Measurements from ENCODE around the gene COL4A2.

COL4A2 gene

GRCh38 chr13:110471833-110472162, 164.7 kb downstream of the COL4A2 start:
- Histone ChIP-seq H3K9ac (ENCODE audit: low read depth, low read length) (no peak overlapping the region), H3K9me3 (ENCODE audit: control insufficient read depth, insufficient read depth, low read length) (no peaks in the 10 kb centered on the region), H3K4me1 (ENCODE audit: control insufficient read depth, insufficient read depth, low read length) (no peaks in the 10 kb centered on the region), H3K27me3 (ENCODE audit: control insufficient read depth, insufficient read depth, low read length) (no peaks in the 10 kb centered on the region), H3K4me3 (ENCODE audit: low read depth, low read length) (no peak overlapping the region), H3K36me3 (ENCODE audit: control insufficient read depth, insufficient read depth, low read length) (peaks cover 14% of the 10 kb centered on the region)

DNA sequence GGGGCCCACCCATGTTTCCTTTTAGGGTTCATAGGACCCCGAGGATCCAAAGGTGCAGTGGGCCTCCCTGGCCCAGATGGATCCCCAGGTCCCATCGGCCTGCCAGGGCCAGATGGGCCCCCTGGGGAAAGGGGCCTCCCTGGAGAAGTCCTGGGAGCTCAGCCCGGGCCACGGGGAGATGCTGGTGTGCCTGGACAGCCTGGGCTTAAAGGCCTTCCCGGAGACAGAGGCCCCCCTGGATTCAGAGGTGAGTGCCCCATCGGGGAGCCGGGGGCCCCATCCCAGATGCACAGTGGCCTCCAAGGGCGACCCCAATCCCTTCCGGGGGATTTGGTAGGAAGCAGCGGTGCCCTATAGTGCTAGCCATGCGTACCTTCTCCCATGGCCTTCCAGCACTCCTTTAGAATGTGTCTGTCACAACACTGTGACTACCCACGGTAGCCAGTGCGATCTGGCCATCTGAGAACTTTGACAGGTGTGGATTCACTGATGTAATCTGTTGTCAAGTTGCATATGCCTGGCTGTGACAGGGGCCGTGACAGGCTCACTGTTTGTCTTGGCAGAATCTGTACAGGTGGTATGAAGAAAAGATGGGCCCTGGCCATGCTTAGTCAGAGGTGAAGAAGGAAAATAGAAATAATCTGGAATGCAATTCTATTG, 165.9 kb downstream of the COL4A2 start:
- no peaks in the 10 kb centered on the region for H3K27me3 ChIP-seq (ENCODE audit: control insufficient read depth, insufficient read depth, low read length)
- H3K4me3 ChIP-seq (ENCODE audit: low read depth, low read length): no peak overlapping the region
- no peaks in the 10 kb centered on the region for H3K4me1 ChIP-seq (ENCODE audit: control insufficient read depth, insufficient read depth, low read length)
- H3K36me3 ChIP-seq (ENCODE audit: control insufficient read depth, insufficient read depth, low read length): peaks cover 11% of the 10 kb centered on the region
- H3K9me3 ChIP-seq (ENCODE audit: control insufficient read depth, insufficient read depth, low read length): no peaks in the 10 kb centered on the region
- no peak overlapping the region for H3K9ac ChIP-seq (ENCODE audit: low read depth, low read length)

- no peaks in the 10 kb centered on the region for H3K27me3 ChIP-seq (ENCODE audit: control insufficient read depth, insufficient read depth, low read length)
- no peak overlapping the region for H3K9ac ChIP-seq (ENCODE audit: low read depth, low read length)
- H3K36me3 ChIP-seq (ENCODE audit: control insufficient read depth, insufficient read depth, low read length): peaks cover 7% of the 10 kb centered on the region
- no peaks in the 10 kb centered on the region for H3K4me1 ChIP-seq (ENCODE audit: control insufficient read depth, insufficient read depth, low read length)
- H3K4me3 ChIP-seq (ENCODE audit: low read depth, low read length): no peak overlapping the region
- H3K9me3 ChIP-seq (ENCODE audit: control insufficient read depth, insufficient read depth, low read length): no peaks in the 10 kb centered on the region
Observed at GRCh38 chr13:110474713-110475112, 167.6 kb downstream of the COL4A2 start.

DNA sequence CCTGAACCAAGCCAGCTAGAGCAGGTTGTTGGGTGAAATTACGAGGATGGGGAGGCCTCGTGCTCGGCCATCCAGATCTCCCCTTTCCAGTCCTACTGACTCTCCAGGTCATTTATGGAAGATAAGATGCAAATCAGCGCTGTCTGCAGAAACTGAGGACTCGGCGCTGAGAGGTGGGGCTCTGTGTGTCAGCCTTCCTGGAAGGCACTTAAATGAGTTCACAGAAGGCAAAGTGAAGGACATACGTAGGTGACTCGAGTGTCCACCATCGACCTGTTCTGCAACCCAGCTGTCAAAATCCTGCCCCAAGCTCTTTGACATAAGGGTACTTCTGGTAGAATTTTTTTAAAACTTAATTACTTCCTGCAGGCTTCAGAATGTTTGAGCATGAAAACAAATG, 168.0 kb downstream of the COL4A2 start:
- H3K4me1 ChIP-seq (ENCODE audit: control insufficient read depth, insufficient read depth, low read length): no peaks in the 10 kb centered on the region
- no peaks in the 10 kb centered on the region for H3K27me3 ChIP-seq (ENCODE audit: control insufficient read depth, insufficient read depth, low read length)
- no peak overlapping the region for H3K4me3 ChIP-seq (ENCODE audit: low read depth, low read length)
- peaks cover 7% of the 10 kb centered on the region for H3K36me3 ChIP-seq (ENCODE audit: control insufficient read depth, insufficient read depth, low read length)
- H3K9ac ChIP-seq (ENCODE audit: low read depth, low read length): no peak overlapping the region
- H3K9me3 ChIP-seq (ENCODE audit: control insufficient read depth, insufficient read depth, low read length): no peaks in the 10 kb centered on the region

GRCh38 chr13:110475550-110476219, 168.6 kb downstream of the COL4A2 start:
- no peaks in the 10 kb centered on the region for H3K27me3 ChIP-seq (ENCODE audit: control insufficient read depth, insufficient read depth, low read length)
- peaks cover 7% of the 10 kb centered on the region for H3K36me3 ChIP-seq (ENCODE audit: control insufficient read depth, insufficient read depth, low read length)
- no peak overlapping the region for H3K4me3 ChIP-seq (ENCODE audit: low read depth, low read length)
- no peaks in the 10 kb centered on the region for H3K9me3 ChIP-seq (ENCODE audit: control insufficient read depth, insufficient read depth, low read length)
- H3K4me1 ChIP-seq (ENCODE audit: control insufficient read depth, insufficient read depth, low read length): no peaks in the 10 kb centered on the region
- H3K9ac ChIP-seq (ENCODE audit: low read depth, low read length): no peak overlapping the region

DNA sequence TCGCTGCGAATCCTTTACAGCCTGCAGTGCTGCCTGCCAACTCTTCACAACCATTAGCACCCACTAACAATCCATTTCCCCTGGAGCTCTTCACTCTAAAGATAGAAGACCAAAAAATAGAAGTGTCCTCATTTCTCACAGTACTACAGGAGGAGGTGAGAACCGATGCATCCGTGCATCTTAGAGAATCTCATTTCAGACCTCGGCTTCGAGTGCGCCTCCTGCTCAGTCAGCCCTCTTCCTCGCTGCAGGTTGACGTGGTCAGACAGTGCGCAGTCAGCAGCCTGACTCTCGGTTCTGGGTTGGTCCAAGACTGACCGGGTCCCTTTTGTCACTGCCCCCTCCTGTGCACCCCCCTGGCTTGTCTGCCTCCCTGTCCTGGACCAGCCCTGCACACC, 169.1 kb downstream of the COL4A2 start:
- Histone ChIP-seq H3K9ac (ENCODE audit: low read depth, low read length) (no peak overlapping the region), H3K9me3 (ENCODE audit: control insufficient read depth, insufficient read depth, low read length) (no peaks in the 10 kb centered on the region), H3K27me3 (ENCODE audit: control insufficient read depth, insufficient read depth, low read length) (no peaks in the 10 kb centered on the region)

DNA sequence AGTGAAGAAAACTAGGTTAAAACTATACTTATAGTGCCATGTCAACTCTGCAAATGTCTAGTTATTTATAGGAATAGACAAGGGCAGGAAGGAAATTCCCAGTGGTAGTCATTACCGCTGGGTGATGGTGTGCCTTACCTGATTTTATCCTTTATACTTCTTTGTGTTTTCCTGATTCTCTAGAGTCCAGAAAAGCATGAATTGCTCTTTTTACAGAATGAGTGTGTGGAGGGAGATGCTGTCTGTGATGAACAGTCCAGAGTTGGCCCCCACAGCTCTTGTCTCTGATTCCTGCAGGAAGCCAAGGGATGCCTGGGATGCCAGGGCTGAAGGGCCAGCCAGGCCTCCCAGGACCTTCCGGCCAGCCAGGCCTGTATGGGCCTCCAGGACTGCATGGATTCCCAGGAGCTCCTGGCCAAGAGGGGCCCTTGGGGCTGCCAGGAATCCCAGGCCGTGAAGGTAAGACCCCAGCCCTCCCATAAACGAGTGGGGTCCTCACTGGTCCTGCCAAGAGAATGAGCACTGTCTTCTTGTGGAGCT, 170.7 kb downstream of the COL4A2 start:
- no peaks in the 10 kb centered on the region for H3K9me3 ChIP-seq (ENCODE audit: control insufficient read depth, insufficient read depth, low read length)
- peaks cover 12% of the 10 kb centered on the region for H3K36me3 ChIP-seq (ENCODE audit: control insufficient read depth, insufficient read depth, low read length)

More for the DNA sequence above, 169.1 kb downstream of the COL4A2 start:
- no peak overlapping the region for H3K4me3 ChIP-seq (ENCODE audit: low read depth, low read length)
- H3K36me3 ChIP-seq (ENCODE audit: control insufficient read depth, insufficient read depth, low read length): peaks cover 7% of the 10 kb centered on the region
- no peaks in the 10 kb centered on the region for H3K4me1 ChIP-seq (ENCODE audit: control insufficient read depth, insufficient read depth, low read length)

GRCh38 chr13:110478405-110479214, 171.5 kb downstream of the COL4A2 start:
- no peak overlapping the region for H3K4me3 ChIP-seq (ENCODE audit: low read depth, low read length)
- H3K9me3 ChIP-seq (ENCODE audit: control insufficient read depth, insufficient read depth, low read length): no peaks in the 10 kb centered on the region
- no peaks in the 10 kb centered on the region for H3K27me3 ChIP-seq (ENCODE audit: control insufficient read depth, insufficient read depth, low read length)
- no peaks in the 10 kb centered on the region for H3K4me1 ChIP-seq (ENCODE audit: control insufficient read depth, insufficient read depth, low read length)
- no peak overlapping the region for H3K9ac ChIP-seq (ENCODE audit: low read depth, low read length)
- H3K36me3 ChIP-seq (ENCODE audit: control insufficient read depth, insufficient read depth, low read length): peaks cover 12% of the 10 kb centered on the region

More for the DNA sequence above, 170.7 kb downstream of the COL4A2 start:
- Histone ChIP-seq H3K4me3 (ENCODE audit: low read depth, low read length) (no peak overlapping the region), H3K27me3 (ENCODE audit: control insufficient read depth, insufficient read depth, low read length) (no peaks in the 10 kb centered on the region), H3K4me1 (ENCODE audit: control insufficient read depth, insufficient read depth, low read length) (no peaks in the 10 kb centered on the region), H3K9ac (ENCODE audit: low read depth, low read length) (no peak overlapping the region)

DNA sequence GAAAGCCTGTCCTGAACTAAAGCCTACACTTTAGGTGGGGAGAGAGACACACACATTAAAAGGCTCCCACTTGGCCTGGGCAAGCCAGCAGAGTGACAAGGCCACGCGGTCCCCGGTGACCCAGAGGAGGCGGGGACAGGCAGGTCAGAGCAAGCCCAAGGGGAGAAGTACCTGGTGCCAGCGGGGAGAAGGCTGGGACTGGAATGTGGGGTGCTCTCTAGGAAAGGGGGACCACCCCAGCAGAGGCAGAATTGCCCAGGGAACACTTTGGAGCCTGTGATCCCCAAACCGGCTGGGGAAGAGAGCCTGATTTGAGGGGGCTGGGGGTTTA, 172.1 kb downstream of the COL4A2 start:
- H3K27me3 ChIP-seq (ENCODE audit: control insufficient read depth, insufficient read depth, low read length): no peaks in the 10 kb centered on the region
- H3K4me1 ChIP-seq (ENCODE audit: control insufficient read depth, insufficient read depth, low read length): no peaks in the 10 kb centered on the region
- H3K9me3 ChIP-seq (ENCODE audit: control insufficient read depth, insufficient read depth, low read length): no peaks in the 10 kb centered on the region
- peaks cover 12% of the 10 kb centered on the region for H3K36me3 ChIP-seq (ENCODE audit: control insufficient read depth, insufficient read depth, low read length)
- H3K9ac ChIP-seq (ENCODE audit: low read depth, low read length): no peak overlapping the region
- H3K4me3 ChIP-seq (ENCODE audit: low read depth, low read length): no peak overlapping the region

DNA sequence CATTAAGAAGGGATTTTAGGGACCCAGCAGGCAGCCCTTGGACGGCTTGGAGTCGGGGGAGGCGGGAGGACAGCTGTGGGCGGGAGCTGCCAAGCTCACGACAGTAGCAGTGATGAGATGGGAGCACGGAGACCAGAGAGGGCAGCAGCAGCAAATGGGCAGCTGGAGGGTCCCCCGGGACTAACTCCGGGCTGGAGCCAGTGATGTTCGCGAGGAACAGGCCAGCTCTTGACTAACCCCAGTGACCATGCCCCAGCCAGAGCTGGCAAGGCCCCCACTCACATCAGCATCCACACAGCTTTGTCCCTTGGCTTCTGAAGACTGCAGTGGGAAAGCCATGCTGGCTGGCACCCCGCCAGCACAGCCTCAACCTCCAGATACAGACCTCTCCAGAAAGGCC, 172.6 kb downstream of the COL4A2 start:
- Histone ChIP-seq H3K9ac (ENCODE audit: low read depth, low read length) (no peak overlapping the region), H3K4me1 (ENCODE audit: control insufficient read depth, insufficient read depth, low read length) (no peaks in the 10 kb centered on the region), H3K9me3 (ENCODE audit: control insufficient read depth, insufficient read depth, low read length) (no peaks in the 10 kb centered on the region), H3K36me3 (ENCODE audit: control insufficient read depth, insufficient read depth, low read length) (peaks cover 9% of the 10 kb centered on the region), H3K27me3 (ENCODE audit: control insufficient read depth, insufficient read depth, low read length) (no peaks in the 10 kb centered on the region), H3K4me3 (ENCODE audit: low read depth, low read length) (no peak overlapping the region)

DNA sequence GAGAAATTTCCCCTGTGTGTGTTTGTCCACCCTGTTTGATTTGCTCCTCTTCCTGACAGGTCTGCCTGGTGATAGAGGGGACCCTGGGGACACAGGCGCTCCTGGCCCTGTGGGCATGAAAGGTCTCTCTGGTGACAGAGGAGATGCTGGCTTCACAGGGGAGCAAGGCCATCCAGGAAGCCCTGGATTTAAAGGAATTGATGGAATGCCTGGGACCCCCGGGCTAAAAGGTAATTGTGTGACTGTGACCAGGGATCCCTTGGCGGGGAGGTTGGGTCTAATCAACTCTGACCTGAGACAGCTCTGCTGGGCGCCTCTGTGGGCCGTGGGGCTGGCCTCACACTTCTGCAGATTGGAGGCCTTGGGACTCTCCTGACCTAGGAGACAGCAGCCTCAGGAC, 173.1 kb downstream of the COL4A2 start:
- Histone ChIP-seq H3K4me3 (ENCODE audit: low read depth, low read length) (no peak overlapping the region), H3K4me1 (ENCODE audit: control insufficient read depth, insufficient read depth, low read length) (no peaks in the 10 kb centered on the region), H3K9ac (ENCODE audit: low read depth, low read length) (no peak overlapping the region), H3K27me3 (ENCODE audit: control insufficient read depth, insufficient read depth, low read length) (no peaks in the 10 kb centered on the region), H3K9me3 (ENCODE audit: control insufficient read depth, insufficient read depth, low read length) (no peaks in the 10 kb centered on the region), H3K36me3 (ENCODE audit: control insufficient read depth, insufficient read depth, low read length) (peaks cover 5% of the 10 kb centered on the region)

Measured in iPS-15b (cell line).